IPS-18c (cell line): Measurements from ENCODE around the gene CEP290.
"Not testable (repeated sequence)": the region's sequence is repeated elsewhere in the genome, so short reads cannot be mapped to it uniquely, and the experiment has no call there.

Experiments used
- H3K4me3 ChIP-seq: 2 replicates; pipeline ENCODE4 v1.7.0; 2013; ENCODE audit warnings: low read depth, mild to moderate bottlenecking, low read length, moderate library complexity; ENCODE audit not compliant: insufficient read depth
- H3K9me3 ChIP-seq: one replicate; pipeline ENCODE4 v1.6.1; 2013; ENCODE audit warnings: mild to moderate bottlenecking, low read length, moderate library complexity; ENCODE audit not compliant: control insufficient read depth, insufficient read depth

Gene CEP290

DNA sequence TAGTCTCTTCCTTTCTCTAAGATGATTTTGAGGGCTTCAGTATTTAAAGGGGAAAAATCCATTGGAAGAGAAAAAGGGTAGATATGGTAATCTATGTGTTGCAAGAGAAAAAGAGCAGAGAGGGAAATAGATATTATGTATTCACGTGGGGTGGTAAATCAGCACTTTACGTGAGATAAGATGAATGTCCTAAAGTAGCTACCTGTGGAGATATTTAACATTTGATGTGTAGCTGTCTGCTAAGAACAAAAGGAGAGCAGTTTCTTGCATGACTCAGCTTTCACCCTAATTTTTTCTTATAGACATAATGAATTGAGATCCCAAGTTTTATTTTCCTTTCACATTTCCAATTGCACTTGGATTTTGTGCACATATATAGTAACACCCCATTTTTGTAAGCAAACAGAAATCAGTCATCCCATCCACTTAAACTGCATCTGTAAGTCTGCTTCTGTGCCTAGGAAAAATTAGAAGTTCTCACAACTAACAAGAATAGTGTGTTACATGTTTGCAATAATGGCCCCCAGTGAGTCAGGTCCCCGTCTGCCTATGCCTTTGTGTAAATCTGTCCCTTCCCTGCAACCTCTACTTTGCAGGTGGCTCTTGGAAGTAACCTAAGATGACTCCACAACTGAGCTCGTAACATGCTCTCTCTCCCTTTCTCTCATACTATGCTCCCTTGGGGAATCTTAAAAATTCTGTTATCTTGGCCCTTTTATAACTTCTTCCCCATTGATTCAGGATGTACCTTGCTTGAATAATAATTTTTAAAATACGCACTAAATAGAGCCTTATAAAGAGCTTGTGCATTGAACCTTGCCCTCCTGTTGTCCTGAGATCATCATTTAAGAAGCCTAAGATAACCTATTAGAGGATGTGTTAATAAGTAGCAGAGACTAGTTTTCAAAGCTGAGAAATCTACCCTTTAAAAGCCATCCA lies 3.9 kb upstream of the CEP290 start:
- H3K9me3 ChIP-seq, result no peaks in the 10 kb centered on the region

DNA sequence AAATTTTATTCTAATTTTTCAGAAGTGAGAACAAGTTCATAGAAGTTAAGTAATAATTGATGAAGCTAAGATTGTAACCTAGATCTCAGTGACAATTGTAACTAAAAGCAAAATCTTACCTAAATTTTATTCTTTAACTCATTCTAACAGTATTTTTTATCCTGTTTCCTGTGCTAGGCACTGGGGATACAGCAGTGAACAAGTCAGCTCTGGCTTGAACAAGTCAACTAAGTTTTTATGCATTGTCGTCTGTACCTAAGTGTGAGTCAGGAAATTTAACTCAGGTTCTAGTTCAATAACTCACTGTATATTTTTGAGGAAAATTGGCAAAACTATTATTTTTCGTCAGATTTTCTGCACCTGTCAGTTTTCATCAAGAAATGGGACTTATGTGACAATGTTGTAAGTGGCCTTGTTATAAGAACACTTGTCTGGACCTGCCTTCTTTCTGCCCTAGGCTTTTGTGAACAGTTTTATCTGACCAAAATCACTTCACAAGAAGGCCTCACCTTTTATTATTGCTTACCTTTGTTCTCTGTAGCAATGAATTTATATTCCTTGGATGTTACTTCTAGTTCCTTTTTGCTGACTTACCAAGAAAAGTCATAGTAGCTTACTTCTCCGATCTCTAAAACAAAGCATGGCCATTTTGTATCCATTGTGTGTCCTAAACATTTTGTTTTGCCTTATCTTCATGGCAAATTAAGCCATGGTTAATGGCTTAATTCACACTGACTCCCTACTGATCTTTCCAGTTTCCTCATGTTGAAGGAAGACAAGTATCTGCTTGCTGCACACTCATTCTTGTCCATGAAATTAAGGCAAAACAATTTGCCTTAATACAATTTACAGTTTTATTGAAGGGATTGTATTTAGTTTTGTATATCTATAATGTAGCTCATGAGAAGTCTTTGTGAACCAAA lies 2.9 kb upstream of the CEP290 start:
- no peaks in the 10 kb centered on the region for H3K9me3 ChIP-seq
- no peak overlapping the region for H3K4me3 ChIP-seq

More for the DNA sequence above, 3.9 kb upstream of the CEP290 start:
- H3K4me3 ChIP-seq, result no peak overlapping the region

DNA sequence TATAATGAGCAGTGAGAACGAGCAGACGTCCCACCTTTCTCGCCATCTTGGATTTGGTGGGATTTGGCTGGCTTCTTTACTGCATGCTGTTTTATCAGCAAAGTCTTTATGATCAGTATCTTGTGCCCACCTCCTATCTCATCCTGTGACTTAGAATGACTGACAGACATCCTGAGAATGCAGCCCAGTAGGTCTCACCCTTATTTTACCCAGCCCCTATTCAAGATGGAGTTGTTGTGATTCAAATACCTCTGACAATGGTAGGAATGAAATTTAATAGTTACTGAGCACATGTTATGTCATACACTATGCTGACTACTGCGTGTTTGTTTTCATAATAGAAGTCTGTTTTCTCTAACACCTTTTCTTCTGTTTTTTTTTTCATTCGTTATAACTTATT lies 2.1 kb upstream of the CEP290 start:
- no peak overlapping the region for H3K4me3 ChIP-seq
- no peaks in the 10 kb centered on the region for H3K9me3 ChIP-seq

DNA sequence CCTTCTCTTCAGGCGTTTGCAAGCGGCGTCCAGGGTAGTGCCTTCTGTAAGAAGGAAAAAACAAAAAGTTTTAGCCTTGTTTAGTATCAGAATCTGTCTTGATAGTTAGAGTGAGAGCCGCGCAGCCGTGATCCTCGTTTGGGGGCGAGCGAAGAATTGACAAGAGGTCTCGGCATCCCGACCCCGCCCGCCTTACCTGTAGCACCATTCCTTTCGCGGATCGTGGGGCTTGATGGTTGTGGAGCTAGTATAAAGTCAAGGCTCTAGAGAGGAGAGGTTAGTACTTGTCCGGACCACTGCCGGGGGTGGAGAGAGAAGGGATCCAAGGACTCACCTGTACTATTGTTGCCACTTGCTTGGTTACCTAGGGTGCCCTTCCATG lies 713 bp upstream of the CEP290 start:
- H3K4me3 ChIP-seq, result peak overlapping the region; percentile 88

DNA sequence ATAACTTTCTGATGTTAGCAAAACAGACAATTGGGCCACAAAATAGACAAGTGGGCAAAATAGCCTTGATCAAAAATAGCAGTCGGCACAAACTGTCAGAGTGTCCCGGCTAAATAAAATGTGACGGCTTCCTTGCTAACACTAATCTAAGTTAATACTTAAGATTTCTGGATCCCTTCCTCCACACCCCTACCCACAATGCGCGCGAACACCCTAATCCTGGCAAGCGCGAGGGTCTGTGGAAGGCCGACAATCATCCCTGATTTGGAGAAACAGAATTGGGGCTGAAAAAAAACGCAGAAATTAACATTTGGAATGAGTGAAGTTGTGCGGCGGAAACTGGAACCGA lies 489 bp downstream of the CEP290 start:
- H3K9me3 ChIP-seq, result no peaks in the 10 kb centered on the region
- H3K4me3 ChIP-seq, result peak overlapping the region; percentile 73

More for the DNA sequence above, 713 bp upstream of the CEP290 start:
- H3K9me3 ChIP-seq, result no peaks in the 10 kb centered on the region

DNA sequence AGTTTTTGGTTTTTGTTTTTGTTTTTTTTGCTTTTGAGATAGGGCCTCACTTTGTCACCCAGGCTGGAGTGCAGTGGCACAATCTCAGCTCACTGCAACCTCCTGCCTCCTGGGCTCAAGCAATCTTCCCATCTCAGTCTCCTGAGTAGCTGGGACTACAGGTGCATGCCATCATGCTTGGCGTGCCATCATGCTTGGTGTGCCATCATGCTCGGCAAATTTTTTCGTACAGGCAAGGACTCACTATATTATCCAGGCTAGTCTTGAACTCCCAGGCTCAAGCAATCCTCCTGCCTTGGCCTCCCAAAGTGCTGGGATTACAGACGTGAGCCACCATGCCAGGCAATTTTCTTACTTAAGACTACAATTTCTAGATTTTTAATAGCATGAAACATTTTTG lies 2.2 kb downstream of the CEP290 start:
- H3K9me3 ChIP-seq, H3K4me3 ChIP-seq: not testable (repeated sequence)

DNA sequence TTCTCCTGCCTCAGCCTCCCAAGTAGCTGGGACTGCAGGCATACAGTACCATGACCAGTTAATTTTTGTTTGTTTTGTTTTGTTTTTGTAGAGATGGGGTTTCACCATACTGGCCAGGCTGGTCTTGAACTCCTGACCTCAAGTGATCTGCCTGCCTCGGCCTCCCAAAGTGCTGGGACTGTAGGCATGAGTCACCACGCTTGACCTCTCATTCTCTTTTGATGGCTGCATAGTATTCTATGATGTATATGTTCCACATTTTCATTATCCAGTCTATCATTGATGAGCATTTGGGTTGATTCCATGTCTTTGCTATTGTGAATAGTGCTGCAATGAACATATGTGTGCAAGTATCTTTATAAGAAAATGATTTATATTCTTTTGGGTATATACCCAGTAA lies 8.7 kb downstream of the CEP290 start:
- not testable (repeated sequence) for H3K9me3 ChIP-seq, H3K4me3 ChIP-seq

DNA sequence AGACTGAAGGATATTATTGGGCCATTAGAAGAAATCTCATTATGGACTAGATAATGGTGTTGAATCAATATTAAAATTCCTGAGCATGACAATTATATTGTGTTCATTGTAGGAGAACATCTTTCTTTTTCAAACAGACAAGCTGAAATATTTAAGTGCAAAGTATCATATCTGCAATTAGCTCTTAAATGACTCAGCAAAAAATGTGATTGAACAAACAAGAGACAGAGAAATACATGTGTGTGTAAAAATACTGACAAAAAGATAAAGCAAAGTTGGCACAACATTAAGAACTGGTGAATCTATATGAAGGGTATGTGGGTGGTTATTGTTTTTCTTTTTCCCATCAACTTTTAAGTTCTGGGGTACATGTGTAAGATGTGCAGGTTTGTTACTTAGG lies 9.5 kb downstream of the CEP290 start:
- H3K9me3 ChIP-seq, result no peaks in the 10 kb centered on the region
- H3K4me3 ChIP-seq, result no peak overlapping the region

DNA sequence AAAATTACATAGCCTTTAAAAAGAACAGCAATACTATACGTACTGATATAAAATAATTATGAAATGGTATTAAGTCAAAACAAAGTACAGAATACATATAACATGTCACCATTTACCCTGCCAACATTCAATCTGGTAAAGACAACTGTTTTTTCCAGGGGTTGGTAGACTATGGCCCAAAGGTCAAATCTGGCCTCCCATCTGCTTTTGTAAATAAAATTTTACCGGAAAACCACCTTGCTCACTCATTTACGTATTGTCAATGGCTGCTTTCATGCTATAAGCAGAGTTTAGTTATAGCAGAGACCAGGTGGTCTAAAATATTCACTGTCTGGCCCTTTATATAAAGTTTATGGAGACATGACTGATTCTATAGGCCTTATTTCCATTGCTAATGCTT lies 14.0 kb downstream of the CEP290 start:
- Histone ChIP-seq H3K9me3 (no peaks in the 10 kb centered on the region), H3K4me3 (no peak overlapping the region)

DNA sequence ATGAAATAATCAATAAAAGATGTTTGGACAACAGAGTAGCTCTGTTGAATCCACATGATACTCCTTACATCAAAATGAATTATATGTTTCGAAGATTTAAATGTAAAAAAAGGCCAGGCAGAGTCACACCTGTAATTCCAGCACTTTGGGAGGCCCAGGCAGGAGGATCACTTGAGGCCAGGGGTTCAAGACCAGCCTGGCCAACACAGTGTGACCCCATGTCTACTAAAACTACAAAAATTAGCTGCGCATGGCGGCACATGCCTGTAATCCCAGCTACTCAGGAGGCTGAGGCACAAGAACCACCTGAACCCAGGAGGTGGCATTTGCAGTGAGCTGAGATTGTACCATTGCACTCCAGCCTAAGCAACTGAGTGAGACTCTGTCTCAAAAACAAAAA lies 14.8 kb downstream of the CEP290 start:
- H3K9me3 ChIP-seq, result no peaks in the 10 kb centered on the region
- H3K4me3 ChIP-seq, result no peak overlapping the region

DNA sequence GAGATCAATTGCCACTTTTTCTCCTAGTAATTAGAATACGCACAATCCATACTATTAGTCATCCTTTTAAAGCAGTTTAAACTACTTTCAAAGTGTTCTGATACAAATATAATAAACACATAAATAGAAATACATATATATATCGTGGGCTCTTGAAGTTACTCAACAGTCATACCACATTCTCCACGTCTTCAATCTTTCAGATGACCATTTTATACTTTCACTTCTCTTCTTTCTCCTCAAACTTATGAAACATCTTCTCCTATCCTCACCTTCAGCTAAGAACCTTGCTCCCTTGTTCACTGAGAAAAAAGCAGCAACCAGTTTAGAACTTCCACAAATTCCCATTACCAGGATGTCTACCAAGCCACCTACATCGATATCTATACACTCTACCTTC lies 19.2 kb downstream of the CEP290 start:
- no peak overlapping the region for H3K4me3 ChIP-seq
- no peaks in the 10 kb centered on the region for H3K9me3 ChIP-seq

DNA sequence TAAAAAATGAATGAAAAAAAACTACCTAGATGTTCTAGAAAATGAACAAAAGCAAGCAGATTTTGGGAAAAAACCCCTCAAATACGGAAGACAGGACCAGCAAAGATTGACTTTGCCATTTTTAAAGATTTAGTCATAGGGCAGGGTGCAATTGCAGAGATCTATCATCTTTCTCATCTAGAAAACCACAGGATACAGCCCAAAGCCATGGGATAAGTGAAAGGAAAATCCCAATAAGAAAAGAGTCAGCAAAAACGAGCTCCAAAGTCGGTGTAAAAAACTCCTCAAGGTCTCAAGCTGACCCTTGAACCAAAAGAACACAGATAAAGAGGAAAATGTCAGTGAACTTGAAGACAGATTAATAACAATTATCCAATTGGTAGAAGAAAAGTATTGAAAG lies 28.0 kb downstream of the CEP290 start:
- H3K9me3 ChIP-seq, result no peaks in the 10 kb centered on the region
- H3K4me3 ChIP-seq, result no peak overlapping the region

DNA sequence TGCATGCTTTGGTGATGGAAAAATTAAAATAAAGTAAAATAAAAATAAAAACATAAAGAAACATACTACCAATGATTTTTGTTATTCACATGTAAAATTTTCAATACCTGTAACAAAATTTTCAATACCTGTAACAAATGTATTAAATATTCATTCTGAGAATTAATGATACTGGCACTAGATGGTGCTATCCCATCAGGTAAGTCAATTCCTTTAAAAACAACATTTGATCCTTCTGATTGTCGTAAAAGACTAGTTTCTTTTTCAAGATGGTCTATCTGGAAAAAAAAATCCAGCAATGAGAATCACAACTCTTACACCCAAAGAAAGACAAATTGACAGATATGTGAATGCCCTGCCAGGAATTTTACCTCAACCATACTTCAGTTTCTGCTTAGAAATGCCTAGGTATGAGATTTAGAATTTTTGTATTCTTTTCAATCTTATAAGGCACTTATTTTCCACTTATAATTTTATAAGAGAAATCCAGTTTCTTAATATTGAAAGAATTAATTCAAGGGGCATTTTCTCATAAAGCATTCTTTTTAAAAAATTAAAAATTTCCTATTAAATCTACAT lies 30.7 kb downstream of the CEP290 start:
- no peaks in the 10 kb centered on the region for H3K9me3 ChIP-seq
- H3K4me3 ChIP-seq, result no peak overlapping the region

DNA sequence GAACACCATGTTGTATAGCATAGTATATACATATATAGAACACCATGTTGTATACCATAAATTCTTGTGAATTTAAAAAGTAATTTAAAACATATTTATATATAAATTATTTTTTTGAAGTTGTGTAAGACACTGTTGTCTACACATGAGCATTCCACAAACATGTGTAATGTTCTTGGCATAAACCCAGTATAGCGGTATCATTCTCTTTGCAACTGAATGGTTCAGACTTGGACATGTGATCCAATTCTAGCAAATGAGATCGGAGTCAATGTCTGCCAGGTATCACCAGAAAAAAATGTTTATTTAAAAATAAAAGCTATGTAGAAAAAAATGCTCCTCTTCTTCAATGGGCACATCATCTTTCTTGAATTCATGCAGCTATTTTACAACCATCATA lies 33.9 kb downstream of the CEP290 start:
- H3K9me3 ChIP-seq, result no peaks in the 10 kb centered on the region
- no peak overlapping the region for H3K4me3 ChIP-seq

DNA sequence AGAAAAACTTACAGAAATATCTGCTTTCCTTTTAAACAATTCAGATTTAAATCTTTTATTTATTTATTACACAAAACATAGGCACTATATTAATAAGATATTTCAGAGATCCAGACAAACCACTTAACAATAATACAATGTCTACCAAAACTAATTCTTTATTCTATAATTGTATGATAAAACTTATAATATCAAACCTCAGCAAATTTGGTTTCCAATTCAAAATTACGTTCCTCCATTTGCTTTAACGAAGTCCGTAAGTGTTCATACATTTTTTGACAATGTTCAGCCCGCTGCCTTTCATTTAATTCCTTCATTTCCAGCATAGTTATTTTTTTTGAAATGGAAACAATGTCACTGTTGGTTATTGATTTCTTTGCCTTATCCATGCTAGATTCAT lies 48.3 kb downstream of the CEP290 start:
- Histone ChIP-seq H3K9me3 (no peaks in the 10 kb centered on the region), H3K4me3 (no peak overlapping the region)

DNA sequence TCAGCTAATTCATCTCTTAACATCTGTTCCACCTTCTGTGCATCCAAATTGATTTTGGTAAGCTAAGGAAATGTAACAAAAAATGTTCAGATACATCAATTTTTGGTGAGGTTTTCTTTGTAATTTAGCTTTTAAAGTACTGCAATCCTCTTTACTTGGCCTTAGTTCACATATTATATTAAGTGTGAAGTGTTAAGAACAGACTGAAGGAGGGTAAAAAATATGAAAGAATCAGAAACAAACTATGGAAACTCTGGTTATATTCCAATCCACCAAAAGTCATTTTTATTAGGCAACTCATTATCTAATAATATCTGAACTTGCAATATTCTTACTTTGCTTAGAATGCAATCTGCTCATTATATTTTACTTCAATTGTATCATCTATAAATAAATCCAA lies 49.1 kb downstream of the CEP290 start:
- Histone ChIP-seq H3K9me3 (no peaks in the 10 kb centered on the region), H3K4me3 (no peak overlapping the region)

DNA sequence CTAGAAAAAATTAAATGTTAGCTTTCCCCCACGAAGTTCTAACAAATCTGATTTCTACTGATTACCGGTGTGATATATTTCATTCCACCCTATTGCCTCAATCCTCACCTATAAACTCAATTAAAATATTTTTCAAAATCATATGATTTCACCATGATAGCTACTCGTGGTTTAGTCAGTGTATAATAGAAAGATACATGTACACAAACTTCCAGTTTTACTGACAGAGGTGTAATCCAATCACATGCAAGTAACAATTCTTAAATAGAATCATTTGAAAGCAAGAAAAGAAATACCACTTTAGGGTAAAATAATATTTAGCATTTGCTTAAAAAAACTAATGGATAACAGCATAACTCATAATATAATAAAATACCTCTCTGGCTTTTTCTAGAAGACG lies 57.7 kb downstream of the CEP290 start:
- Histone ChIP-seq H3K4me3 (no peak overlapping the region), H3K9me3 (no peaks in the 10 kb centered on the region)

DNA sequence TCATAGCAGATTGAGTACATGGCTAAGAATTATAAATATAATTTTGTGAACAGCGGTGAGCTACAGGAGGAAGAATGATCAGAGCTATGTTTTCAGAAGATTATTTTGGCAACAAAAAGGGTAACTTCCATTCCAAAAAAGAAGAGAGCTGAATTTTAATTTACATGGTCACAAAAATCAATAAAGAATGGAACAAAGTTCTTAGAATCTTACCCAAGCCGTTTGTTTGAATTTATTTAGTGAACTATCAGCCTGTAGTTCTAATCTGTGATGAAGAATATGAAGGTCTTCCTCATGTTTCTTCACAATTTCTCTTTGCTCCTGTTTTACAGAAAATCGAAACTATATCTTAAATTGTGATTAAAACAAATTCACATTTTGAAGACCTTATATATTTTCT lies 58.3 kb downstream of the CEP290 start:
- no peak overlapping the region for H3K4me3 ChIP-seq
- no peaks in the 10 kb centered on the region for H3K9me3 ChIP-seq
